HG03196 (cell line): ENCODE data around the gene DDT.
"Not testable (repeated sequence)": the region's sequence is repeated elsewhere in the genome, so short reads cannot be mapped to it uniquely, and the experiment has no call there.

Experiments
- ATAC-seq: cut with Tn5 transposase; IDR thresholded peaks from one replicate; pipeline ENCODE4 v1.9.1; 2021; ENCODE audit not compliant: unreplicated experiment

Gene DDT

DNA sequence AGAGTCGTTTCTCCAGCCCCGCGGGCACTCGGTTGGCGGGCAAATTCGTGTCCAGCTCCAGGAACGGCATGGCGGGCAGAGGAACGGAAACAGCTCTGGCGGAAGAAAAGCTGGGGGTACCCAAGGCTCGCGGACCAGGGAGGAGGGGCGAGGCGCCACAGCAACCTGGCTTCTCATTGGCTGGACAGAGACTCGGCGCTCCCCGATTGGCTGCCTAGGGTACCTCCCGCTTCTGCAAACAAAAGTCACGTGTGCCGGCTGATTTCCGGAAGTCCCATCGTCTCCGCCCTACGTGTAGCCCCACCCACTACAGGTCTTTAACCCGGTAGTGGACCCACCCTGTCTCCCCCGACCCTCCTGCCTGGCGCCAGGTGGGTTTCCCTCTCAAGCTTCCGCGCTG, at the start of gene DDT:
Gene DDT, minus strand, starts transcription at position 97 of the 400 bp plus-strand sequence. Its CDS starts 27 bp downstream, at position 70.
- ATAC-seq = peak; percentile 88

DNA sequence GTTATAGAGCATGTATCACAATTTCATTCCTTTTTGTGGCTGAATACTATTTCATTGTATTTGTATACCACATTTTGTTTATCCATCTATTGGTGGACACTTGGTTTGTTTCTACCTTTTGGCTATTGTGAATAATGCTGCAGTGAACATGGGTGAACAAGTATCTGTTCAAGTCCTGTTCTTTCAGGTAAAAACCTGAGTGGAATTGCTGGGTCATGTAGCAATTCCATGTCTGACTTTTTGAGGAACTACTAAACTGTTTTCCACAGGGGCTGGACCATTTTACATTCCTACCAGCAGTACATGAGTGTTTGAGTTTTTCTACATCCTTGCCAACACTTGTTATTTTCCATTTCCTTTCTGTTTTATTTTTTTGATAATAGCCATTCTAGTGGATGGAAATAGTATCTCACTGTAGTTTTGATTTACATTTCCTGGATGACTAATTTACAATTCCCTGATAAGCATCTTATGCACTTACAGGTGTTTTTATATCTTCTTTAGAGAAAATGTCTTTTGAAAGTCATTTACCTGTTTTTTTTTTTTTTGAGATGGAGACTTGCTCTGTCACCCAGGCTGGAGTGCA, 49.1 kb upstream of the DDT start:
- ATAC-seq = no peak

DNA sequence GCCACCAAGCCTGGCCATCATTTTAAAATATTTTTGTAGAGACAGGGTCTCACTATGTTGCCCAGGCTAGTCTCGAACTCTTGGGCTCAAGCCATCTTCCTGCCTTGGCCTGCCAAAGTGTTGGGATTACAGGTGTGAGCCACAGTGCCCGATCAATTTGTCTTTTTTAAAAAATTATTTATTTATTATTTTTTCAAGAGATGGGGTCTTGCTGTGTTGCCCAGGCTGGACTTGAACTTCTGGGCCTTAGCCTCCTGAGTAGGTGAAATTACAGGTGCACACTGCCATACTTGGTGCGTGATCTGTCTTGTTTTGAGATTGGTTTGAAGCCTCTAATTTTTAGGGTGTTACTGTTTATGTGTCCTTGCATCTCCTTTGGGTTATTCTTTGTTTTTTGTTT, 47.1 kb upstream of the DDT start:
- no peak for ATAC-seq

DNA sequence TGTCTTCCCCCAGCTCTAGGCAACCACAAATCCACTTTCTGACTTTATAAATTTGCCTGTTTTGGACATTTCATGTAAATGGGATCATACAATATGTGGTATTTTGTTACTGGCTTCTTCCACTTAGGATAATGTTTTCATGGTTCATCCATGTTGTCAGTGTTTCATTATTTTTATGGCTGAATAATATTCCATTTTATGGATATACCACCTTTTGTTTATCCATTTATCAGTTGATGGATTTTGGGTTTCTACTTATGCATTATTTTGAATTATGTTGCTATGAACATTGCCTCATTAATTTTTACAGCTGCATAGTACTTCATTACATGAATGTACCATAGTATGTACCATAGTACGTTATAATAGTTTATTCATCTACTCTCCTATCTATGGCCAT, 41.9 kb upstream of the DDT start:
- no peak for ATAC-seq

DNA sequence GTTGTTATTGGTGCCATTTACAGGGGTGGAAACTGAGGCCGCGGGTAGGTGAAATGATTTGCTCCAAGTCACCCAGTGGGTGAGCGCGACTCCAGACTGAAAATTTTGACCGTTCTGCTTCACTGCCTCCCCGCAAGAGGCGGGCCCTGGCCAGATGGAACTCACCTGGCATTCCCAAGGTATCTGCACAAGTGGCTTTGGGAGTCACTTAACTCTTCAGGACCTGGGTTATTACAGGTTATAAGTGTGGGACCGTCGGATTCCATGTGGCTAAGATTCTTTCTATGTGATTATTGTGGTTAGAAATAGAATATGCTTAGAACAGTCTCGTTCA, 37.5 kb upstream of the DDT start:
- ATAC-seq = no peak

DNA sequence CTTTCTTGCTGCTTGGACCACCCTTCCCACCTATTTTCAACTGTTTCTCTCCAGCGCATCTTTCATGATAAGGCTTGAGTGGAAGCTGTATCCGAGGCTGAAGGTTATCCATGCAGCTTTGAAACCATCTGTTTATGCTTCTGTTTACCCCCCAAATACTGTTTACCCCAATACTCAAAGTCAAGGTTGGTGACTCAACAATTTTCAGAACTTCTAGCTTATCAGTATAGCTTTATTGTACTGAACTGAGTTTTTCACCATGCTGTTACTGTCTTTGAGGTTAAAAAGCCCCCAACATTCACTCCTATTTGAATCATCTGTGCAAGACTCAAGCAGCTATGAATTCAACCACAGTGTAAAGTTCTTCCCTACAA, 35.8 kb upstream of the DDT start:
- ATAC-seq = no peak

DNA sequence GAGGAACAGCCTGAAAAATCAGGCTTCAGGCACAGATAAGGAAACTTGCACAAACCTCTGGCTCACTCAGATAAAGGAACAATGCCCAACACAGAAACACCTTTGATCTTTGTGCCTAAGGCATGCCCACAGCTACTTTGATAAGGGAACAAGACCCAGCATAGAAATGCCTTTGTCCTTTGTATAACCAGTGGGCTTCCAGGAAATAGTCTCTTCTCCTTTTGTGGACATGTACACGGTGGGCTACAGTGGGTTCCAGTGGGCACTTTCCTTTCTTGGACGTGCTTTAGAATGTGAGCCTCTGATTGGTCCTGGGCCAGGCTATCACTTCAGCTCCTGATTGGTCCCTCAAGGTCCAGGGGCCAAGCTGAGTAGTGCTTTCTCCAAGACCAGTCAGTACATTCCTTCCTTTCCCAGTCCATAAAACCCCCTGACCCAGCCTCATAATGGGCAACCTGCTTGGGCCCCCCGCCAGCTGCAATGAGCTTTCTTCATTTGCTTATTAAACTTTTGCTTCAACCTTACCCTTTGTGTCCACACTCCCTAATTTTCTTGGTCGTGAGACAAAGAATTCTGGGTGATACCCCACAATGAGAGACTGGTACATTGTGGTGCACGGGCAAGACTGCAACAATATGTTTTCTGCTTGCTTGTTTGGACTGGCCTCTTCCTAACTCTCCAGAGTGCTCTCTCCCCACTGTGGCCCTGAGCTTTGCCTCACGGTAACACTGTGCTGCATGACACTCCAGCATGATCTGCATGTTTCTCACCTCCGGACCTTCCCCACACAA, 35.2 kb upstream of the DDT start:
- ATAC-seq = no peak

DNA sequence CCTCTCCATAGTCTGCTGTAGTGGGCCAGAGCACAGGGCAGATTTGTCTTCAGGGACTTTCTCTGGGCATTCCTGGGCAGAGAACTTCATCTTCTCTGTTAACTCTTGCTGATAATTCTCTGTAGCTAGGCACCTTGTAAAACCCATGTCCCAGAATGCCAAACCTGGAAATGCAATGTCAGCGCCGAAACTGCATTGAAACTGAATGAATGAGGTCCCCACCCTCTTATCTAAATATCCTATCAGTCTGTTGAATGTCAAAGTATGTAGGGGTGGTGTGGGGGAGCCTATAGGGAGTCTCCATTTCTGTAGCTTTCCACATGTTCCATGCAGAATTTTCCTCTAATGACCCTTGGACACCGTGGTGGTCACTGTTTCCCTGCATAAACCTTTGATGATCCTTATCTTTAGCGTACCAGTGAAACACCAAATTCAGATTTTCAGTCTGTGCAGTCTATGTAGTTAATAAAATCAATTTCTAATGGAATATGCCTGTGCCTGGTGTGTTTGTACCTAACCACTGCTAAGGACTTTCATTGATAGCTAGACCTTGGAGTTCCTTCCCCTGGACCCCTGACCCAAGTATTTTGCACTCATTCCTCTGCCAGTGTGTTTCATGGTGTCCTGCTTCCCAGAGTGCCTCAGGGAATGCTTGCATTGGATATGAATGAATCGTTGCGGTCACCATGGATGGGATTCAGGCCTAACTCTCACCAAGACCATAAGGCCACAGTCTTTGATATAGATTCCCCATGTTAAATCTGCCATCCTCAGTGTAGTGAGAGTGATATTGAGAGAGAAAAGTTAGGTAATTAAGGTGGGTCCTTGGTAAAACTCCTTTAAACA, 34.4 kb upstream of the DDT start:
- ATAC-seq = no peak

DNA sequence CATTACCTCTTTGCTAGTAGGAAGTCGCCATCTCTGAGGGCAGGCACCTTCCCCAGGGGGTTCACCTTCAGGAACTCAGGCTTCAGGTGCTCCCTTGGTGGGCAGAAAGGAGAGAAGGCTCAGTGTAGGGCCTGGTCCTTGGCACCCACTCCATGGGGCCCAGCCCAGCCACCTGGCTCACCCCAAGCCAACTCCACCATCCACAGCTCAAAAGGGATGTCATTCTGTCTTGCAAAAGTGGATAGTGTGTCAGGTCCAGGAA, 33.7 kb upstream of the DDT start:
- no peak for ATAC-seq

DNA sequence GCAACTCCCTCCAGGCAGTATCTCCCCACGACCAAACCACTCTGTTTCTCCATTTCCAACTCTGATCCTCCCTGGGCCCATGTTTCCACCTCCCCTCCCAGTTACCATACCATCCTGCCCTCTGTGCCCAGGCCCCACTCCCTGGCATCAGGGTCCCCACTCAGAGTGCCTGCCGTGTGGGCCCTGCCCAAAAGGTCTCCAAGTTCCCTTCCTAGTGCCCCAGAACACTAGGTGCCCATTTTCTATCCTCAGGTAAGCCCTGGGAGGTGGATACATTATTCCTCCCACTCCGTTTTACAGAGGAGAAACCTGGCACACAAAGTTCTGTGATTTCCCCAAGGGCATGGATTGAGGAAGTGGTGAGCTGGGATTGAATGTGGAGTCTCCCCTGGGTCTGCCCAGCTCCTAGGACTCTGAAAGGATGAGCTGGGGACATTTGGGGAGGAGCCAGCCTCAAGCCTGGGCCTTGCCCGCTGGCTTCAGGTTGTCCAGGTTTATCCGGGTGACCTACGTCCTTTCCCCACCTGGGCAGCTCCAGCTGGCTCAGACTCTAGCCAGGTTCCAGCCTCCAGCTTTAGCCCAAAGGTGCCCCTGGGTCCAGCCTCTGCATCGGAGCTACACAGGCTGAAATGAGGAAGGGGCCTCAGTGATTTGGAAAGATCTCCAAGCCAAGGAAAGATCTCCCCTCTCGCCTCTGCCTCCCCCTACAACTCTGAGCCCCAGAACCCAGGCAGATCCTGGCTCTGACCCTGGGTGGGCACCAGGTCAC, 33.2 kb upstream of the DDT start:
- ATAC-seq = no peak

DNA sequence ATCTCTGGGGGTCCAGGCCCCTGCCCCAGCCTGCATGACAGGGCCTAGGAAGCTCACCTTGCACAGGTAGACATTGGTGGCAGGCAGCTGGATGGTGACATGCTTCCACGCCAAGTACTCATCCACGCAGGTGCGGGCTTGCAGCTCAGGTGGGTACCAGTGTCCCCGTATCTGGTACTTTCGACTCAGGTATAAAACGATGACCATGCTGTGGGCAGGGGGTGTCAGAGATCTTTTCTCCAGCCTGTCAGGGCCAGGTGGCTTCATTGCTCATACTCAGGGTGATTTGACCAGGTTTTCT, 32.6 kb upstream of the DDT start:
- no peak for ATAC-seq

DNA sequence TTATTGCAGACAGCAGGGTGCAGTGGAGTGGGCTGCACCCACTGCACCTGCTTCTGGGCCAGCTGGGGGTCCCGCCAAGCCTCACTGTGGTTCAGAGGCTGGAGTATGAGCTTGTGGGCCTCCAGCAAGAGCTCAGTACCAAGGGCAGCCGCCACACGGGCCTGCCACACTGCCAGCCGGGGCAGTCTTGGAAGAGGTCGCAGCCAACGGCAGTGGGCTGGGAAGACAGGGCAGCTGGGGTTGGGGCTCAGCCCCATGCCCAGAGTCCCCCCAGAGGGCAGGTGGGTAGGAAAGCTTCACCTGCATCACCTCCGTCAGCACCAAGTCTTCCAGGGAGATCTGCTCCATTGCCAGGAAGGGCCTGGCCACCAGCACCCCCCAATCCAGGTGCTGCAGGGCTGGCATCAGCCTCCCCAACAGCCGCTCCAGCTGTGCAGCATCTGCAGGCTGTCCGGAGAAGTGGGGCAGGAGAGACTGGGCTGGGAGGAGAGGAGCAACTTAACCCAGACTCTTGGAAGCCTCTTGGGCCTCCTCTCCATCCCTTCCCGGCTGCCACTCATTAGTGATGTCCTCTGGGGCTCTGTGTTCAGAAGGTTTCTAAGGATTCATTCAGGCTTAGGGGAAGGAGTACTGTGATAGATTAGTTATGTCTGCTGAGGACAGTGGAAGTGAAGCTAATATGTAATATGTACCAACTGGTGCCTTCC, 32.1 kb upstream of the DDT start:
- ATAC-seq = no peak

DNA sequence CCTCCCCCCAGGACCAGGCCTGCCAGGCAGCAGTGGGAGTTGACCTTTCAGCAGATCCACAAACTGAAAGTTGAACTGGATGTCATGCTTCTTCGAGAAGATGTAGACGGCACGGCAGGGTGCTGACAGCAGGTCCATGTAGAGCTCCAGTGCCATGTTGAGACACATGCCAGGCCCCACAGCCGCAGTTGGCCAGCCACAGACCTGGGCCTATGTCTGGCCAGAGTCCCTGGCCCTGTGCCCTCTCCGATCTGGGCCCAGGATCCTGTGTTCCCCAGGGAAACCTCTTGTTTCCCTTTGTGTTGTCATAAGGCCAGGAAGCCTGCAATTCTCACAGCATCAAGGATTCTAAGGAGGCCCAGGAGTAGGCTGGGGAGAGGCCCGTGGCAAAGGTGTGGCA, 31.0 kb upstream of the DDT start, which contains the start of gene GSTT4:
Gene GSTT4, minus strand, starts transcription at position 253 of the 400 bp plus-strand sequence. Its CDS starts 97 bp downstream, at position 156.
- no peak for ATAC-seq

DNA sequence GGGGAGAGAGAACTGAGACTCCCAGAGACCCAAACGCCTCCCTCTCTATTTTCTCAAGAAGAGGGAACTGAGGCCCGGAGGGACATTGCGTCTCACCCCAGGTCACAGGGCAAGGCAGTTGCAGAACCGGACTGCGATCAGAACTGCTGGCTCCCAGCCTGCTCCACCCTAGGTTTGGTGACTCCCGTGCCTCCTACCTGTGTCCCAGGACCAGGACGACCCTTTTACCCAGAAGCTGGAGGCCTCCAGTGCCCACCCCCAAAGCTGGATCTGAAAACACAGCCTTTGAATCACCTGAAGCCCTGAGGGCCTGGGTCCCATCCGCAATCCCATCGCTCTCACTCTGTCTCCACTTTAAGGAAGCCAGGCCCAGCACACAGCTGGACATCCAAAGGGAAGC, 29.6 kb upstream of the DDT start:
- no peak for ATAC-seq

DNA sequence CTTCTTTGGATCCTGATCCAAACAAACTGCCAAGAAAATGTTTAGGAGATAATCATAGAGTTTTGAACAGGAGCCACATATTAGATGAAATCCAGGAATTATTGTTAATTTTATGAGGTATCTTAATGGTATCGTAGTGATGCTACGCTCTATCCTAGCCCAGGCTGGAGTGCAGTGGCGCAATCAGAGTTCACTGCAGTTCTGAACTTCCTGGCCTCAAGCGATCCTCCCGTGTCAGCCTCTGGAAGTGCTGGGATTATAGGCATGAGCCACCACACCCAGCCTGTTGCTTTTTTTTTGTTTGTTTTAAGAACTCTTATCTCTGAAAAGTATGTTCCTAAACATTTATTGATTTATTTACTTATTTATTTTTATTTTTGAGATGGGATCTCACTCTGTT, 28.6 kb upstream of the DDT start:
- no peak for ATAC-seq

DNA sequence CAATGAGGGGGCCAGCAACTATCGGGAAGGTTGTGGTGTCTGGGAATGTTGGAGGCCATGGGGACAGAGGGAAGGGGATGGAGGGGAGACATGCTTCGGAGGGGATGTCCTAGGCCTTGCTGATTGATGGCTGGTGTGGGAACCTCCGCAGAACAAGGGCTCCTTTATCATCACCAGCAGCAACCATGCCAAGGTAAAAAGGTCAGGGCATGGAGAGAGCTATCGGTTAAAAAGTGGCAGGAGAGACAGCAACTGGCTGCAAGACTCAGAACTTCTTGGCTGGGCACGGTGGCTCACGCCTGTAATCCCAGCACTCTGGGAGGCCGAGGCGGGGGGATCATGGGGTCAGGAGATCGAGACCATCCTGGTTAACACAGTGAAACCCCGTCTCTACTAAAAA, 28.0 kb upstream of the DDT start:
- no peak for ATAC-seq

DNA sequence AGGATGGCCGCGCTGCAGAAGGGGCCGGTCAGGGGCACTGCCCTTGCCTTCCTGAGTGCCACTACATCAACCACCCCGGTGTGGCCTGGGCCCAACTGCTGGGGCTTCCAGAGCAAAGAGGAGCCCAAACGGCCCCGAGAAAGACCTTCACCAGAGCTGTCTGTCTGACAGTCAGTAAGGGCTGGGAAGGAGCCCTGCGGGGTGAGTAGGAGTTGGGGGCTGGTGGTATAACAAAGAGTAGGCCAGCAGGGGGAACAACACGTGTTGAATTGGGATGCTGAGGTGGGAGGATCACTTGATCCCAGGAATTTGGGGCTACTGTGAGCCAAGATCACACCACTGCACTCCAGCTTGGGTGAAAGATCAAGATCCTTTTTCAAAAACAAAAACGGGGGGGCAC, 27.1 kb upstream of the DDT start:
- ATAC-seq = no peak

DNA sequence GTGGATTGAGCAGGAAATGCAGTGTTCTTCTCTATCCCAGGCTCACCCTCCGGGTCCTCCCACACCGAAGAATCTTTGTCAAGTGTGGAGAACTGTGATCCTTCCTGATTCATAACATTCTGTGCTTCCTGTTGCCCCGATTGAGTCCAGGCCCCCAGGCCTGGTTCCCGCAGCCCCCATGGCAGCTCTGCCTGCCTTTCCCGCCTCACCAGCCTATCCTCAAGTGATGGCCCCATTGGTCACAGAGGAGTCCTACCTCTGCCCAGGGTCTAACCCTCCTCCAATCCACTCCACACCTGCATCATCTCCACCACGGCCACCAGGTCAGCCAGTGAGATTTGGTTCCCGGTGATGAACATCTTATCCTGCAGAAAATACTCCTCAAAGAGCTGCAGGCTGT, 25.5 kb upstream of the DDT start:
- not testable (repeated sequence) for ATAC-seq

DNA sequence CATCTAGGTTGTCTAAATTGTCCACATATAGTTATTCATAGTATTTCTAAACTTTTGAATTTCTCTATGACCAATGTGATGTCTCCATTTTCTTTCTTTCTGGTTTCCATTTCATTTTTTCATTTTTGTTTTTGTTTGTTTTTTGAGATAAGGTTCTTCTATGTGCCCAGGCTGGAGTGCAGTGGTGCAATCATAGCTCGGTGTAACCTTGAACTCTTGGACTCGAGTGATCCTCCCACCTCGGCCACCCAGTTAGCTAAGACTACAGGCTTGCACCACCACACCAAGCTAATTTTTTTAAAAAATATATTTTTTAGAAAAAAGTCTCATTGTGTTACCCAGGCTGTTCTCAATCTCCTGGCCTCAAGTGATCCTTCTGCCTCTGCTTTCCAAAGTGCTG, 22.9 kb upstream of the DDT start:
- no peak for ATAC-seq

DNA sequence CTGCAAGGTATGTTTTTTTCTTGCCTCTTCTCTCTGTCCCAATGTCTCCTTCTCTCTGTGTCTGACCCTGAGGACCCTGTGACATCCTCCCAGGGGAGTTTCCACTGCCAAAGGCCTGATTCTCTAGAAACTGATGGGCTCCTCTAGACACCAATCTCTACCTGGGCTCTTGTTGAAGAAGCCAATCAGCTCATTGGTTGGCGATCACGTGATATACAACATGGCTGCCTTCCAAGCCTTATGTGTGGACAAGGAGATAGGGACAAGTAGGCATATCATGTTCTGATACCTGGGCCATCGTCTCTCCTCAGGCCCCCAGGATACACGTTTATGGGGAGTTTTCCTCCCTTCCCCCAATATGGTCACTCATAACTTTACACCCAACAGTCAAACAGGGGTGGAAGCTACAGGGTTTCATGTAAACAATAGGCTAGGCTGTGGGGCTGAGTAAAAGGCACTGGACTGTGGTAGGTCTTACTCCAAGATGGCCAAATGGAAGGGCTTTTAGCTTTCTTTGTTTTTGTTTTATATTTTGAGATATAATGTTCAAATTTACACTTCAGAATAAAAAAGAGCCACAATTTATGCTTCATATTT, 19.4 kb upstream of the DDT start:
- not testable (repeated sequence) for ATAC-seq

DNA sequence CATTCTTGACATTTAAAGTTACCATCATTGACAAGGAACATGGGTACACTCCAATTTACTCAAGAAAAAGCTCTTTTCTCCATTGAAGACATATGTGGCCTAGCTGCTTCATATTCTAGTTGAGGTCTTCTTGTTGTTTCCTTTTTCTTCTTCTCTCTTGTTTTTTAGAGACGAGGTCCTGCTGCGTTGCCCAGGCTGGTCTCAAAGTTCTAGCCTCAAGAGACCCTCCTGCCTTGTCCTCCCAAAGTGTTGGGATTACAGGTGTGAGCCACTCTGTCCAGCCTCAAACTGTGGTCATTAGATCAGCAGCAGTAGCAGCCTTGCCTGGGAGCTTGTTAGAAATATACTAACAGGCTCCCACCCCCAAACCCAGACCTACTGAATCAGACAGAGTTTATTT, 18.8 kb upstream of the DDT start:
- ATAC-seq = not testable (repeated sequence)
